Fibroblast of skin of right quadriceps (primary cell): ENCODE results near the gene SPACA9.

Experiments
- DNase-seq: peaks from one replicate; pipeline ENCODE4 v3.0.0-alpha.2; 2013

The SPACA9 gene

DNA sequence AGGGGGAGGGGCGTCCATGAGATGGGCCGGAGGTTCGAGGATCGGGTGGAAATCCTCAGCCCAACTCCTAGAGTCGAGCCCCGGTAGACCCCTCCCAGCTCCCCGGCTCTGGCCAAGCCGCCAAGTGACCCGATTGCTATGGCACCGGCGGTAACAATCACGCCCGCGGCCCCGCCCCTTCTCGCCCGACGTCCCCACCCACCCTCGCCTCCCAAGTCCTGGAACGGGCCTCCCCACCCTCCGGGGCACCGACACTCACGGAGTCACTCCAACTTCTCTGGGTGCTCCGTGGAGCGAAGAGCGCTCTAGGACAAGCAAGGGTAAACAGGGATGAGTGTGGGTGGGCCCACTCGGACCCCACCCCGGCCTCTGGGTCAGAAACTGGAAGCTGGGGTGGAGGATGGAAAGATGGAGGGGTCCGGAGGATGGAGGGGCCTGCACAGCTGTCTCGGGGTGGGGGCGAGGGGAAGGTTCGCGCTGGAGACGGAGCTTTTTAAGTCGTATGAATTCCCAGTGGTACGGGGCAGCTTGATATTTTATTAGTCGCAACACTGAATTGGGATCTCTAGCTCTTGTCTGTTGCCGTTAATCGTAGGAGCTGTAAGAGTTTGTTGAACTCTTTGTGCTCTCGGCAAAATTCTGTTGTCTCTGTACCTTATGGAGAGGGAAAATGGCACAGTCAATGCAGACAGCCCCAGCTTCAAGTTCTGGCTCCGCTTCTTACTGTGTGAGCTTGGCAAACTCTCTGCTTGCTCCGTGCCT lies at the start of gene SPACA9:
Gene SPACA9 (plus strand): TSS at position 204 of the 762 bp plus-strand sequence. CDS start 5,050 bp downstream, outside the sequence.
- DNase-seq, result peak; percentile 48

DNA sequence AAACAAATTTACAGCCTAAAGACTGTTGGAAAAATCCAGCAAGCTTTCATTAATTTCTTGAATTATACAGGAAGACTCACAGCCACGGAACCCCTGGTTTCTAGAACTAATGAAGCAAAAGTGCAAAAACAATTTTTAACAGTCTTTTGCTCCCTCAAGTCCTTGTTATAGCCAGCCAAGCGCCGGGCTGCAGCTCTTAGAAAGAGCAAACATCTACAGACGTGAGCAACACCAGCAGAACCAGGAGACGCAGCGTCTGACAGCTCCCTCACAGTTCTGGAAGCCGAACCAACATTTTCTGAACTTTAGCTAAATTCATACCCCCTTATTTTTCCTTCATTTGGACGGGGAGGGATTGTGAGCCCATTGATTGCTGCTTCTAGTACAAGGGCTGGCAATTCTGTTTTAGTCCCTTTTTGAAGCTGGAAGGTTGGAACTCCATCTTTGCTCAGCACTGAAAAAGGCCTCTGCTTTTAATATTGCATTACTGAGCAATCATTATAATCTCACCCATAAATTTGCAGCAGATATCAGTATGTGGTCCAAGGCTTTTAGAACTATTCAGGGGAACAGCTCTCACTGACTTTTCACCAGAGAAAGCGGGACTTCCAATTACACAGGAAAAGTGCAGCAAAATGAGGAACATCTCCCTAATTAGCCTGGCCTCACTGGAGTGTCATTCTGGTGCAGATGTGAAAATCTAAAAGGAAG lies 46.4 kb upstream of the SPACA9 start:
- no peak for DNase-seq

DNA sequence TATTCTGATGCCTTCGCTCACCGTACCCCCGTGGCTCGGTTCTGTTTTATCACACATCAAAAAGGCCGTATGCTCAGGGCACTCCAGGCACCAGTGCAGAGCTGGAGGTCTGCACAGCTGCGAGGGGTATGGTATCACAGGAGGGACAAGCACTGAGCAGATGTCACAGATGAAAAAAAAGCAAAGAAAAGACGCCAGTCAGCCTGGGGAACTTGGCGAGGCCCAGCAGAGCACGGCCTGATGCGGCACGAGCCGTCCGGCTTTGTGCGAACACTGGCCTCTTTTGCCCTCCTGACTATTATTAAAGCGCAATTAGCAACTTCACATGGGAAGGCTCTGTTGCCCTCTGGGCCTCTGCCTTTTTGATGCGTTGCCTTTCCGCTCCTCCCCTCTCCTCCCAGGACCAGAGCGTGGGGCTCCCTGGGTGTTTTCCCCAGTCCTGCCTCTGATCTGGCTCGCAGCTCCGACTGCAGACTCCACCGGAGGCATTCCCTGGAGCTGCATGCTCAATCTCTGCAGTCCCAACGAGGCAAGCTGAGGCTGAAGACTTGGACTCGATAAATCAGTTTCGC lies 45.1 kb upstream of the SPACA9 start:
- no peak for DNase-seq

DNA sequence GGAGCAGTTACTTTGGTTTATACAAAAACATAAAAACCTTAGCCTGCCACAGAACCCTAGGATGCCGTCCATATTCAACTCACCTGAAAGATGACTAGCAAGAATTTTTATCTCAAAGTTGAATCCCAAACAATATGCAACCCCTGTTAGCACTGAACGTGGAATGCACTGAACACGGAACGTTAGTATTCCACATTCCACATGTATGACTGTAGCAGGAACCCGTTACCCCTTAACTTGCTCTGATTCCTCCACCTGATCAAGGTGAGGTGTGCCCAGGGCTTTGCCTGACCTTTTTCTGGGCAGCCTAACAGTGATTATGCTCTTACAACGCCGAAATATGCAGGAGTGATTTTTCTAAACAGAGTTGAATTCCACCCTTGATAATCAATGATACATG lies 44.4 kb upstream of the SPACA9 start:
- DNase-seq, result no peak

DNA sequence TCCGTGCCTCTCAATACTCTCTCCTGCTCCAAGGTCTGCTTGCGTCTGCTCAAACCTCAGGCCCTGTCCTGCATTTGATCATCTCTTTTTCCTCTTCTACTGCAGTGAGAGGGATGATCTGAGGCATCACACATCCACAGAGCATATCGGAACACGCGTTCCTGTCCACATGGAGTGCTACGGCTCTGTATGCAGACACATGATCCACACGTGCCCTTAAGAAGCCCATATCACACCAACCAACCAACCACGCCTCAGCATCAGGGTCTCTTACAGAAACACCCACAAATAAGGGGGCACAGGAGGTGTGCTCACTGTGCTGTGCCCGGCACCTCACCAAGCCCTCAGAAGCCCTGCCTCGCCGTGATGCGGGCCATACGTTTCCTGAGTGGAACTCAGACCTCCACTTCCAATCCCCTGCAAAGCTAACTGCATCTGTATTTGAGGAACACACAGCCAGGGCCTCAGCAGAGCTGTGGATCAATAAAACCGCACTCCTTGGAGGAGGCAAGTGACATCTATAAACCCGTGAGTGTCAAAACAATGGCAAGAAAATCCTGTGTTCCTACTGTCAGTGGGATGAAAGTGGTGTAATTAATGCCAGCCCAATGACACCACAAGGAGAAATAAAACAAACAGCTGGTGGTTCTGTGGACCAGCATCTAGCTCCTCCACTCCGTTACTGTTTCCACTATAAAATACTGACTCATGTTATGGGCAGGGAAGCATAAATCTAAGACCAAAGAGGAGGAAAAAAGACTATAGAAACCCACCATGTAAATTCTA lies 41.0 kb upstream of the SPACA9 start:
- DNase-seq, result no peak

DNA sequence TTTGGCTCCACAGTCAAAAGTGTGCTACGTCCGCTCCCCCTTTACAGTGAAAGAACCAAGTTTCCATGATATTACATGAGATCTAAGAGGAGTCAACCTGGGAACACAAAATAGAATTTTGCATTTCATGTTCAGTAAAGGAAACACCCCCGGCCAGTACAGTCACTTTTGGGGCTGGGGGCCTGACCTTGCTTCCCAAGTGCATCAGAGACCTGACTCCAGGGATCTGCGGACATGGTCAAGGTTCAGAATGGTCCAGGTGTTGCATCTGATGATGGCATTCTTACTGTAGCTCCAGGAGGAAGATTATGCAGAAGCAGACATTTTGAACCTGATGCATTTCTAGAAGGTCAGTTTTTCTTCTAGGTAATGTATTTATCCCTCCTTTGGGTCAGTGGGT lies 40.4 kb upstream of the SPACA9 start:
- no peak for DNase-seq

DNA sequence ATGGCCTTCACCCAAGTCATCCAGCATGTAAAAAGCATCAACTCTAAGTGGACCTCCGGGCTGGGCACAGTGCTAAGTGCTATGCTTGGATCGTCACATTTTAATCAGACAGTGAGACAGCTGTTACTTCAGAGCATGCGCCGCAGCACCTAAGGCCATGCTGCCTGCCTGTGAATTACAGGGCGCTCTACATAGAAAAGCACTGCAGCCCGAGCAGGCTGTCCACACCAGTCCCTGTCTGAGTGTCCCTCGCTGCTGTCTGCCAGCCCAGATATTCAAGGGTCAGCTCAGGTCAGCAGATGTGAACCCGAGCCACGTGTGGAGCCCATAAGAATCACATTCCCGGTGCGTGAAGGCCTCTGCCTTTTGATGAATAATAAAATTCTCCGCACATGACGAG lies 37.7 kb upstream of the SPACA9 start:
- no peak for DNase-seq

DNA sequence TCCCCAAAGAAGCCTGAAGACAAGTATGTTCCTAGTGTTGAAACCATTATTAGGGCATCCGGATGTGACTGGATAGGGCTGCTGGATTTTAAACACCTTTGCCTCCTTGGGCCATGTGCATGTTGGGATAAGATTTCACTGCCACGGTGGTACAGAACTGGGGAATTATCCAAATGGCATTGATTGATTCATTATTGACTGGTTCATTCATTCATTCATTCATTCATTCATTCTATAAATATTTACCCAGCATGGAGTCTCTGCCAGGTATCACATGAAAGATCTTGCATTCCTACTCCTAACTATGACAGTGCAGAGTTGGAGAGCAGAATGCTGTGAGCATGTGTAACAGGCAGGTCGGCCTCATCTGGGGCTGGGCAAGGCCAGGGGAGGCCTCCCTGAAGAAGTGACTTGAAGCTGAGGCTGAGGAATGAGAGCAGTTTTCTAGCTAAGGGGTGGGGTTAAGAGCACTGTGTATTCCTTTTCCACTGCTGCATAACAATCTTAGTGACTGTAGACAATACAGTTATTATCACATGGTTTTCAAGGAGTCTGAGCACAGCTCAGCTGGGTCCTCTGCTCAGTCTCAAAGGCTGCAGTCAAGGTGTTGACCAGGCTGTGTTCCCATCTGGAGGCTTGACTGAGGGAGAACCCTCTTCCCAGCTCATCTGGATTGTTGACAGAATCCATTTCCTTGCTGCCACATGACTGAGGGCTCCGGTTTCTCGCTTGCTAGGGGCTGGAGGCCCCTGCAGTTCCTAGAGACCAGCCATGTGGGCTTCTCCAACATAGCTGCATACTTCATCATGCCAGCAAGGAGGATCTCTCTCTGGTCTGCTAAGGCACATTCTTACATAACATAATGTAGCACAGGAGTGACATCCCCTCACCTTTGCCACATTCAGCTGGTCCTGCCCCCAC lies 36.3 kb upstream of the SPACA9 start:
- DNase-seq, result no peak

DNA sequence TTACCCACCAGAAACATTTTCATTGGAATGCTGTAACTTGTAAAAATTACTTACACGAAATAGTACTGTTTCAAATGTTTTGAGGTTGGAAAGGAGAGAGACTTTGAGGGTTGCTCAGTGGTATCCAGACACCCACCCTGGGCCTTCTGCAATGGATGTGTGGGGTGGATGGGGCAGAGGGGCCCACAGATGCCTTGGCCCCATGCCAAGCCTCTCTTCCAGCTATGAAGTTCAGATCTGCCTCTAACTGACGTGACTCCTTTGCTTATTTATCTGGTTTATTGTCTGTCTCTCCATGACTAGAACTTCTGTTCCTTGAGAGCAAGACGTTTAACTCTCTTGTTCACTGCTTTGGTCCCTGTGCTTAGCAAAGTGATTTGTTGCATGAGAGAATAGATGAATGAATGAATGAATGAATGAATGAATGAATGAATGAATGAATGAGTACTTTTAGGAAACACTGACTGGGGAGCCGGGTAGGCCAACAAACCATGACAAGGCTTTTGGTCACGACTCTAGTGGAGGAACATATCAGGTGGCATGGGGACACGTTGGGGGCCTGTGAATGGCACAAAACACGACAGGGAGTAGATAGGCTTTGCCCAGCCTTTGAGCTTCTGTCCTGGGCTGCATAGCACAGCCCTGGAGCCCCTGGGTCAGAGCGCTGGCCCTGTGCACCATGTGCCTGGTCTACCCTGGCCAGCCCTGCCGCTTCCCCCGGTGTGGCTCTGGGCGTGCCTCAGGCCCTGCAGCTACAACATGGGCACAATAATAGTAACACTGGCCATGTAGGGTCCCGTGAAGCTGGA lies 32.4 kb upstream of the SPACA9 start:
- no peak for DNase-seq

DNA sequence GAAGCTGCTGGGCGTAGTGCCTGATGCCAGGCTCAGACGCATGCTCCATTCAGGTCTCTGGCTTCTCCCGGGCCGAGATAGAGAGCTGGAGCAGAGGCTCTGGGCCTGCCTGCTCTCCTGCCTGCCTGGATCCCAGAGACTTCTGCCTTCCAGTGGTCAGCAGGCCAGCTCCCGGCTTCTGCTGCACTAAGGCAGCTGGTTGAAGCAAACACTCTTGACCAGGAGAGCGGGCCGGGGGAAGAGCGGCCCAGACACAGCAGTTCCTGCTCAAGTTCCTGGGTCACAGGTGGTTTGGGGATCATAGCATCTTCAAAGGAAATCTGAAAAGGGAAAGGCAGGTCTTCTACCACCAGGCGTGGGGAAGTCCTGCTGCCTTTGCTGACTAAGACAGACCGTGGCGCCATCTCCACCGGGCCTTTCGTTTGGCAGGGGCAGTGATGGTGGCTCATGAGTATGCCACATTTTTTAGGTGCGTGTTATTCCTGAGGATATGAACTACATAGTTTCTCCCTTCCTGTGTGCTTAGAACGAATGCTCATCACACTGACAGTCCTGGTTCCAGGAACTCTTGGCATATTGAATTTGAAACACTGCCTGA lies 31.7 kb upstream of the SPACA9 start:
- DNase-seq, result no peak

DNA sequence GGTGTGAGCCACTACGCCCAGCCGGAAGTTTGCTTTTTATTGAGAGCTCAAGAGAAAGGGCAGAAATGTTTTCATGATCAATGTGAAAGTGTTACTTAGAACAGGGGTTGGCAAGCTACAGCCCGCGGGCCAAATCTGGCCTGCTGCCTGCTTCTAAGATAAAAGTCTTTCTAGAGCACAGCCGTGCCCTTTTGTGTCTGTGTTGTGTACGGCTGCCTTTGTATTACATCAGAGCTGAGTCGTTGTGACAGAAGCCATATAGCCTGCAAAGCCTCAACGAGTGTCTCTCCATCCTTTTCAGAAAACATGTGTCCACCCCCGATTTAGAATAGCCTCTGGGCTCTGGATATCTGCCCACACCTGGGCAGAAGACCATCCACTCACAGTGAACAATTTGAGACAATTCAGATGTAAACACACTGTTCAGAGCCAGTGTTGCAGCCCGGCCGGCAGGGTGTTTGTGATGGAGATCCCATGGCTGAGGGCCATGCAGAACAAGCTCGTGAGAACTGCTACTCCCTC lies 29.5 kb upstream of the SPACA9 start:
- DNase-seq, result no peak

DNA sequence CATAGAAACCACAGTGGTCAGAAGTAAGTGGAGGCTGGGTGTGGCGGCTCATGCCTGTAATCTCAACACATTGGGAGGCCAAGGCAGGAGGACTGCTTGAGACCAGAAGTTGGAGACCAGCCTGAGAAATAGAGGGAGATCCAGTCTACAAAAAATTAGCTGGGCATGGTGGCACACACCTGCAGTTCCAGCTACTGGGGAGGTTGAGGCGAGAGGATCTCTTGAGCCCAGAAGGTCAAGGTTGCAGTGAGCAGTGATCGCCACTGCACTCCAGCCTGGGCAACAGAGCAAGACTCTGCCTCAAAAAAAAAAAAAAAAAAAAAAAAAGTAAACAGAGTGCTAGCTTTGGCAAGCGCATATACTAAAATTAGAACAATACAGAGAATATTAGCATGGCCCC lies 25.2 kb upstream of the SPACA9 start:
- DNase-seq, result no peak

DNA sequence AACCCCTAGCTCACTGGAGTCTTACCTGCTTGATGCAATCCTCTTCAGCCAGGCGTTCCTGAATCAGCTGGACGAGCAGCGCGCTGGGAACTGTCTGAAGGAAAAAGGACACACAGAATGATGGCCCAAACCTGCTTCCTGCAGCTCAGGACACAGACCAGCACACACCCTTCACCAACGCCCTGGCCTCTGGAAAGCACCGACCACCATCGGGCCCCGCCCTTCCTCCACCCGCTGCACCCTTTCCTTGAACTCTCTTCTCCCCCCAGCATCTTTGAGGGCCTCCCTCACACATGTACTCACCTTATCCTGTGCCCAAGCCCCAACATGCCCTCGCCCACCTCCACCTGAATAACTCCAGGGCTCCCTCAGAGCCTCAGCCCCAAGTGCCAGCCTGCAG lies 23.9 kb upstream of the SPACA9 start:
- no peak for DNase-seq

DNA sequence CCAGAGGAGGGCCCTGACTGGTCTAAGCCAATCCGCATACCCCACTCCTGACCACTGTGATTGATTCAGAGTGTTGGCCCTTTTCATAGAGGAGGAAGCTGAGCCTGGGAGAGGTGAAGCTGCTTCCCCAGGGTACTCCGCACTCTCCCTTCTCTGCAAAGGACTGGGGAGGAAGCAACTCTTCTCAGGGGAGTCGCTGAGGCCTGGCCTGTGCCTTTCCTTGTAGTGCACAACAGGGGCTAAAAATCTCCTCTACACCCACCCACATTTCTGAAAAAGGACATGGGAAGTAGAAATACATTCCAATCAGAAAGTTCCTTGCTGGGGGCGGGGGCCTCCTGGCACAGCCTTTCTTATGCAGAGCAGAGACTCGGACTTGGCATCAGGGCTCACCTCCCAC lies 22.8 kb upstream of the SPACA9 start:
- no peak for DNase-seq

DNA sequence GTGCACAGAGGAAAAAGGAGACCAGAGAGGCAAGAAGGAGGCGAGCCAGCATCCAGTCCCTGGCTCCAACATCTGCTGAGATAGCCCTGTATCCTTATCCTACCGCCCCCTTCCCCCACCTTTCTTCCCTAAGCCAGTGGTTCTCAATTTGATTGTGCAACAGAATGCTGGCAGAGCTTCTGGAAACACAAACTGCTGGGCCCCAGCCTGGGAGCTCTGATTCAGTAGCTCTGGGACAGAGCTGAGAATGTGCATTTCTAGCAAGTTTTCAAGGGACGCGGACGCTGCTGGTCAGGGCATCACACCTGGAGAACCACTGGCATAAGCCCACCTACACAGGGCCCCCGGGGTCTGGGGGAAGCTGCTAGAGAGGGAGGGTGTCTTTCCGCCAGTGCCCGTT lies 21.7 kb upstream of the SPACA9 start:
- DNase-seq, result peak; percentile 79

DNA sequence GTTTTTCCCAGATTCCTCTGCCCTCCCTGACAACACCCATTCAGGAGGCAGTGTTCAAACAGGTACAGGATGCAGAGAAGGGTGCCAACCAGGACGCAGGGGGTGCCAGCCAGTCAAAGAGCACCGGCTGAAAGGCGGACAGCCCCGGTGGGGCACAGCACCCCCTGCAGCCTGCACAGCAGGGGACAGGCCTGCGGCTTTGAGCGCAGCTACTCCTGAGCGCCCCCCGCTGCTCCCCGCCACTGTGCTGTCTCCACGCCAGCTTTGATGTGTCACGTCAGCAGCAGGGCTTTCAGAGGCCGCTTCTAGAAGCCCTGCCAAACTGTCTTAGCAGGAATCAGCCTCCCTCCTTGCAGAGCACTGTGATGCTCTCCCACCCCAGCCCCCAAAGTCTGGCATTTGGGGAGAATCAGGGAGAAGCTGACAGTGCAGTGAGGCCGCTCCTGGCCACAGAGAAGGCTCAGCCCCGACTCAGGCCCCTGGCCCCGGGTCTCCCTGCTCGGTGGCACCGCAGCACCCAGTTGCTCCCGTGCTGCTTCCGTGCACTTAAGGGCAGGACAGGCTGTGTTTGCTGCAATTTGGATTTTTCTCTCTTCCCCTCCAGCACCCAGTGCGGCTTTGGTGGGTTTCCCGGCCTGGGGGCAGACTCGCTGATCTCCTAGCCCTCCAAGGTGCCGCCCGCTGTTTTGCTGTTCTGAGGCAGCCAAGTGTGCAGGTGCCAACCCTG lies 20.9 kb upstream of the SPACA9 start:
- peak; percentile 67 for DNase-seq

DNA sequence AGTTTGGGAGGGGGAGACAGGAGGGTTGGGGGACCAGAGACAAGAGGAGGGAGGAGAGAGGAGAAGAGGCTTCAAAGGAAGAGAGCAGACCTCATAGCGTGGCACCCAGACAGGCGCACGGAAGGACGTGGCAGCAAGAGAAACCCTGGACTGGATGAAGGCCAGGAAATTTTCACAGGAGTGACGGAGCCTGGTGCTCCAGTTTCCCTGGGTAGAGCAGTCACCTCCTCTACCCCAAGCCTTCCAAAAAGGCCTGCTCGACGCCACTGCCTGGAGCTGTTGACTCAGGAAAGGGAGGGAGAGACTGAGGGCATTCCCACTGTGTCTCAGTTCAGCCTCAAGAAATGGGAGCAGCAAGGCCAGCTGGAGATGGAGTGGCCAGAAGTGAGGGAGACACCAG lies 19.9 kb upstream of the SPACA9 start:
- no peak for DNase-seq

DNA sequence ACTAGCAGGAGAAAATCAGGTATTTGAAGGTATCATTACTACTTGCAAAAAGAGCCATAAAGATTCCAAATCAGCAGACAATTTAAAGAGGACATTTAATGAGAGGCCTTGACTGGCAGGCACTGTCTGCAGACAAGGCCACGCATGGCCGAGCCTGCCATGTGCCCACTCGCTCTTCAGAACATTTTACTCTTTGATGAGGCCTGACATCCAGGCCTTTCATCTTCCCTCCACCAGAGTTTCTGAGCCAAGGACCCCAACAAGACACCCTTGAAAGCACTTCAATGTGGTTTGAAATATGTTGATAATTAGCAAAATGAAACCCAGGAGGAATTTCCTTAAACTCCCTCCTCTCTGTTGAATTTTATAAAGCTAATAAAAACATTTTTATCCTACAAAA lies 17.0 kb upstream of the SPACA9 start:
- no peak for DNase-seq

DNA sequence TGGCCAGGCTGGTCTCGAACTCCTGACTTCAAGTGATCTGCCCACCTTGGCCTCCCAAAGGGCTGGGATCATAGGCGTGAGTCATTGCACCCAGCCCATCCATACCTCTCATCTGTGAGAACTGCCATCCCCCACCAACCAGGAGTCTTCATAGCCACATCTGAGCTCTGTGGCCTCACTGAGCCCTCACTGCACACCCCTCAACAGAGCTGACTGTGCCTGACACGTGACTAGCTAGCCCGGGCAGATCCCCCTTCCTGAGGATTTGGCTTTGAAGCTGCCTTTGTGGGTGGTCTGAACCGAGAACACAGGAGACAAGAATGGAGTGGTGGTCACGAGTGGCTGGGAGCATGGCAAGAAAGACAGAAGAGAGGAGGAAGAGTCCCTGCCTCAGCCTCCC lies 16.2 kb upstream of the SPACA9 start:
- no peak for DNase-seq

DNA sequence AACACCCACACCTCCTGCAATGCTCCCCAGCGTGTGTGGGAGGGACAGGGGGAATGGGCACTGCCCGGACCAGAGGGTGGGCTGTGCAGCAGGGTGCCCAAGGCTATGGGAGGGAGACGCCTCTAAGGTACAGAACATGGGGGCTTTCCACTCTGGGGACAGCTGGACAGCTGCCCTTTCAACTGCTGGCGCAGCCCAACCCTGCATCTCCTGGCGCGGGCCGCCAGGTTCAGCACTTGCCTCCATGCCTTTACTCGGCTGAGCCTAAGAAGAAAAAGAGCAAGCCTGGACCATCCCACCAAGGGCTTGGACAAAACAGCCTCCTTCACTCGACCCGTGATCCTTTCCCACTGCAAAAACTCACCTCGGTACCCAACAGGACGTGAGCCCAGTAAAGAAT lies 15.6 kb upstream of the SPACA9 start:
- no peak for DNase-seq
